Osteocyte (in vitro differentiated cells): ENCODE data around the gene CCDC87. TPM values are rescaled to one million over a fixed set of nuclear protein-coding genes. Genes with fewer than 3 reads are reported as not detected.
A peak's percentile ranks its signal among the peaks of the same experiment; 100 is the strongest.
"Not testable (repeated sequence)": the region's sequence is repeated elsewhere in the genome, so short reads cannot be mapped to it uniquely, and the experiment has no call there.

Source experiments
- DNase-seq: peaks from one replicate; pipeline ENCODE4 v3.0.0; 2021; ENCODE audit warnings: mixed read lengths; ENCODE audit not compliant: unreplicated experiment; ENCODE audit errors: extremely low spot score
- H3K27ac Mint-ChIP-seq: one replicate; pipeline ENCODE4 v1.8.0; 2021; ENCODE audit warnings: mild to moderate bottlenecking, mixed read lengths; ENCODE audit not compliant: unreplicated experiment
- H3K27me3 Mint-ChIP-seq: one replicate; pipeline ENCODE4 v1.8.0; 2021; ENCODE audit warnings: mixed read lengths; ENCODE audit not compliant: unreplicated experiment
- H3K36me3 Mint-ChIP-seq: one replicate; pipeline ENCODE4 v1.8.0; 2021; ENCODE audit warnings: mixed read lengths; ENCODE audit not compliant: unreplicated experiment
- H3K4me1 Mint-ChIP-seq: one replicate; pipeline ENCODE4 v1.8.0; 2021; ENCODE audit warnings: mixed read lengths; ENCODE audit not compliant: unreplicated experiment
- H3K4me3 Mint-ChIP-seq: one replicate; pipeline ENCODE4 v1.8.0; 2021; ENCODE audit warnings: mild to moderate bottlenecking, moderate library complexity, mixed read lengths; ENCODE audit not compliant: unreplicated experiment
- H3K9me3 Mint-ChIP-seq: one replicate; pipeline ENCODE4 v1.8.0; 2021; ENCODE audit warnings: mixed read lengths; ENCODE audit not compliant: unreplicated experiment
- CTCF ChIP-seq: fragments of 200-600 bp; sonication (generic); IDR thresholded peaks from 2 replicates; pipeline ENCODE4 v1.5.0; 2021; ENCODE audit warnings: antibody characterized with exemption, mild to moderate bottlenecking, moderate library complexity
- total RNA-seq: library from RNA; stranded (reverse); gene quantifications from 2 replicates; pipeline ENCODE4 v1.2.1, GENCODE V29; 2021

CCDC87 gene
- total RNA-seq, 1 donor from 2014 or later: 0.19 TPM

GRCh38 chr11:66614073-66614472 lies 21.2 kb upstream of the CCDC87 start:
- H3K9me3 Mint-ChIP-seq: peaks cover 3% of the 10 kb centered on the region

GRCh38 chr11:66612458-66612857 lies 19.6 kb upstream of the CCDC87 start:
- no peak overlapping the region for H3K4me3 Mint-ChIP-seq
- no peak for DNase-seq
- peaks cover 15% of the 10 kb centered on the region for H3K4me1 Mint-ChIP-seq
- peaks cover 2% of the 10 kb centered on the region for H3K36me3 Mint-ChIP-seq
- H3K27ac Mint-ChIP-seq: no peak overlapping the region
- H3K9me3 Mint-ChIP-seq: peaks cover 3% of the 10 kb centered on the region
- TF ChIP-seq CTCF: no peak
- H3K27me3 Mint-ChIP-seq: no peaks in the 10 kb centered on the region

More at GRCh38 chr11:66614073-66614472, 21.2 kb upstream of the CCDC87 start:
- H3K4me3 Mint-ChIP-seq: peak overlapping the region; percentile 22
- TF ChIP-seq CTCF: no peak
- no peak for DNase-seq
- no peak overlapping the region for H3K27ac Mint-ChIP-seq
- H3K4me1 Mint-ChIP-seq: peaks cover 25% of the 10 kb centered on the region
- H3K27me3 Mint-ChIP-seq: no peaks in the 10 kb centered on the region
- H3K36me3 Mint-ChIP-seq: peaks cover 5% of the 10 kb centered on the region

GRCh38 chr11:66609721-66610617 lies 17.1 kb upstream of the CCDC87 start:
- no peaks in the 10 kb centered on the region for H3K27me3 Mint-ChIP-seq
- peaks cover 3% of the 10 kb centered on the region for H3K9me3 Mint-ChIP-seq
- H3K4me3 Mint-ChIP-seq: no peak overlapping the region
- H3K27ac Mint-ChIP-seq: no peak overlapping the region
- DNase-seq: no peak
- peaks cover 9% of the 10 kb centered on the region for H3K4me1 Mint-ChIP-seq
- peaks cover 11% of the 10 kb centered on the region for H3K36me3 Mint-ChIP-seq
- no peak for TF ChIP-seq CTCF

- H3K27ac Mint-ChIP-seq: peak overlapping the region; percentile 85
- DNase-seq: no peak
- peaks cover 13% of the 10 kb centered on the region for H3K36me3 Mint-ChIP-seq
- no peak for TF ChIP-seq CTCF
- no peaks in the 10 kb centered on the region for H3K27me3 Mint-ChIP-seq
- no peak overlapping the region for H3K4me3 Mint-ChIP-seq
- H3K4me1 Mint-ChIP-seq: peaks cover 16% of the 10 kb centered on the region
- H3K9me3 Mint-ChIP-seq: peaks cover 3% of the 10 kb centered on the region
These were observed 14.4 kb upstream of the CCDC87 start for GRCh38 chr11:66607126-66607834.

GRCh38 chr11:66606608-66607007 lies 13.7 kb upstream of the CCDC87 start:
- Mint-ChIP-seq H3K4me1 (peaks cover 23% of the 10 kb centered on the region), H3K36me3 (peaks cover 13% of the 10 kb centered on the region)
- H3K9me3 Mint-ChIP-seq, H3K27ac Mint-ChIP-seq, DNase-seq, H3K4me3 Mint-ChIP-seq, H3K27me3 Mint-ChIP-seq: not testable (repeated sequence)
